CD4-positive, alpha-beta T cell (primary cell): ENCODE measurements around the gene VWA3B. TPM values are rescaled to one million over a fixed set of nuclear protein-coding genes. Genes with fewer than 3 reads are reported as not detected.

Source experiments
- ATAC-seq: fragments of 200-7000 bp; cut with Tn5 transposase; one replicate; pipeline ENCODE4 v1.10.0; 2022; ENCODE audit warnings: mild to moderate bottlenecking; ENCODE audit not compliant: poor library complexity
- CTCF ChIA-PET: fragments of 350-600 bp; sonication (Branson Sonifier 250); formaldehyde crosslinking; loops from one replicate; lab custom pipeline; 2021; ENCODE audit warnings: antibody characterized with exemption, inconsistent platforms; lab: Charles Lee
- POLR2A ChIA-PET: fragments of 350-600 bp; sonication (Branson Sonifier 250); formaldehyde crosslinking; loops from one replicate; lab custom pipeline; 2021; ENCODE audit warnings: antibody characterized with exemption, inconsistent platforms; lab: Charles Lee
- DNase-seq, 14 experiments: peaks; one replicate each; pipeline ENCODE4 v3.0.0-alpha.2; 2013 to 2020; ENCODE audit warnings: mixed read lengths in 2 of 14
- H3K27ac ChIP-seq, 2 donors: one replicate each; pipeline versions ENCODE4 v1.5.1 to v1.7.0; 2013; ENCODE audit warnings: low read length in 2 of 2, low read depth in 1 of 2, mild to moderate bottlenecking in 1 of 2
- H3K27me3 ChIP-seq, 2 experiments: 1 replicate in 1 of 2; 2 replicates in 1 of 2; pipeline versions ENCODE4 v1.6.1 to v1.7.0; 2013; ENCODE audit warnings: low read length in 2 of 2, control low read depth in 1 of 2, mild to moderate bottlenecking in 1 of 2, moderate library complexity in 1 of 2; ENCODE audit not compliant: insufficient read depth in 2 of 2, control insufficient read depth in 1 of 2
- H3K36me3 ChIP-seq: one replicate; pipeline ENCODE4 v1.6.1; 2013; ENCODE audit warnings: low read length, control low read depth; ENCODE audit not compliant: insufficient read depth
- H3K4me1 ChIP-seq: one replicate; pipeline ENCODE4 v1.6.1; 2013; ENCODE audit warnings: low read length, control low read depth; ENCODE audit not compliant: insufficient read depth
- H3K4me3 ChIP-seq: one replicate; pipeline ENCODE4 v1.5.1; 2013; ENCODE audit warnings: mild to moderate bottlenecking, low read length, moderate library complexity
- H3K9me3 ChIP-seq, 2 experiments: 1 replicate in 1 of 2; 2 replicates in 1 of 2; pipeline versions ENCODE4 v1.6.1 to v1.7.0; 2013; ENCODE audit warnings: low read length in 2 of 2, mild to moderate bottlenecking in 2 of 2, control low read depth in 1 of 2, moderate library complexity in 1 of 2; ENCODE audit not compliant: control insufficient read depth in 1 of 2, insufficient read depth in 1 of 2
- H3K27ac Mint-ChIP-seq: one replicate; pipeline ENCODE4 v1.8.0; 2020; ENCODE audit warnings: mixed read lengths
- H3K27me3 Mint-ChIP-seq: one replicate; pipeline ENCODE4 v1.8.0; 2021; ENCODE audit warnings: mixed read lengths
- H3K36me3 Mint-ChIP-seq: one replicate; pipeline ENCODE4 v1.8.0; 2021; ENCODE audit warnings: low read depth, mixed read lengths
- H3K4me1 Mint-ChIP-seq: one replicate; pipeline ENCODE4 v1.8.0; 2021; ENCODE audit warnings: low read depth, mixed read lengths
- H3K4me3 Mint-ChIP-seq: one replicate; pipeline ENCODE4 v1.8.0; 2020; ENCODE audit warnings: mild to moderate bottlenecking, mixed read lengths
- H3K9me3 Mint-ChIP-seq: one replicate; pipeline ENCODE4 v1.8.0; 2020; ENCODE audit warnings: mixed read lengths
- intact Hi-C, 2 experiments: fragments of 100-400 bp; cut with DNase I in 1 of 2; cut with micrococcal nuclease in 1 of 2; formaldehyde crosslinking; loops; one replicate each; pipeline versions ENCODE4 v1.15.1 to v1.9.0; 2023 to 2025; cut with DNase I, micrococcal nuclease
- total RNA-seq, 174 experiments: library from RNA in 2 of 174; stranded (reverse) in 2 of 174; gene quantifications; one replicate each; pipeline ENCODE4 v1.2.3 and lab custom pipeline; 2021 to 2026
- TF ChIP-seq, protein P1 (sequence below): fragments of 200-600 bp; IDR thresholded peaks from one replicate; pipeline ENCODE4 v1.8.0; 2022; ENCODE audit warnings: antibody characterized with exemption, mild to moderate bottlenecking

Gene VWA3B
- total RNA-seq, 2 experiments from 2014 or later: not detected

DNA sequence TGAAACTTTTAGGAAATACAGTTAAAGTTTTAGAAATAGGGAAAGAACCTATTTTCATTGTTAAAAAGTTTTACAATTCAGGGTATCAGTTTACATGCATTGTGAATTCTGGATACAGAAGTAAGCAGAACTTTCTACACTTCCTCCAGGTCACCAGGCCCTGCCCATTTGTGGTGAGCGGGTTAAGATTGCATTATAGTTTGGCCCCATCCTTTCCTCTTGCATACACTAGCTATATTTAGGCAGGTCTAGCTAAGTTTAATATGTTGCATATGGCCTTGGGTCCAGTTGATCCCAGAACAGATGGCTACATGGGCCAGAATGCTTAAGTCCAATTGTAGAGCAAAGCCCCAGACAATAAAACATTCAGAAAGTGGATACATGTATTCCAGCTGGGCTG lies 4.8 kb downstream of the VWA3B start:
- POLR2A ChIA-PET: interaction anchor here (0.6 kb wide), 1 partner anchor 14 kb away, joined by 3 read pairs; no protein-coding TSS in a partner anchor
- H3K9me3 ChIP-seq: peaks cover 0 to 8% of the 10 kb centered on the region in 2 experiments
- H3K4me3 Mint-ChIP-seq: no peak overlapping the region
- H3K27me3 Mint-ChIP-seq: peaks cover 29% of the 10 kb centered on the region
- CTCF ChIA-PET: no interaction called here
- H3K4me3 ChIP-seq: no peak overlapping the region
- H3K27ac ChIP-seq: no peak overlapping the region
- H3K4me1 Mint-ChIP-seq: peaks cover 1% of the 10 kb centered on the region
- peaks cover 16 to 22% of the 10 kb centered on the region in 2 experiments for H3K27me3 ChIP-seq
- H3K4me1 ChIP-seq: peaks cover 9% of the 10 kb centered on the region
- no peaks in the 10 kb centered on the region for H3K36me3 ChIP-seq
- ATAC-seq (no peak), DNase-seq (peak in 2 of 14 experiments; percentile 3 to 13)
- TF ChIP-seq, protein P1, sequence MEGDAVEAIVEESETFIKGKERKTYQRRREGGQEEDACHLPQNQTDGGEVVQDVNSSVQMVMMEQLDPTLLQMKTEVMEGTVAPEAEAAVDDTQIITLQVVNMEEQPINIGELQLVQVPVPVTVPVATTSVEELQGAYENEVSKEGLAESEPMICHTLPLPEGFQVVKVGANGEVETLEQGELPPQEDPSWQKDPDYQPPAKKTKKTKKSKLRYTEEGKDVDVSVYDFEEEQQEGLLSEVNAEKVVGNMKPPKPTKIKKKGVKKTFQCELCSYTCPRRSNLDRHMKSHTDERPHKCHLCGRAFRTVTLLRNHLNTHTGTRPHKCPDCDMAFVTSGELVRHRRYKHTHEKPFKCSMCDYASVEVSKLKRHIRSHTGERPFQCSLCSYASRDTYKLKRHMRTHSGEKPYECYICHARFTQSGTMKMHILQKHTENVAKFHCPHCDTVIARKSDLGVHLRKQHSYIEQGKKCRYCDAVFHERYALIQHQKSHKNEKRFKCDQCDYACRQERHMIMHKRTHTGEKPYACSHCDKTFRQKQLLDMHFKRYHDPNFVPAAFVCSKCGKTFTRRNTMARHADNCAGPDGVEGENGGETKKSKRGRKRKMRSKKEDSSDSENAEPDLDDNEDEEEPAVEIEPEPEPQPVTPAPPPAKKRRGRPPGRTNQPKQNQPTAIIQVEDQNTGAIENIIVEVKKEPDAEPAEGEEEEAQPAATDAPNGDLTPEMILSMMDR: no peak
- H3K27ac Mint-ChIP-seq: no peak overlapping the region
- H3K36me3 Mint-ChIP-seq: no peaks in the 10 kb centered on the region
- H3K9me3 Mint-ChIP-seq: peaks cover 6% of the 10 kb centered on the region
- intact Hi-C loops: no loop called here

DNA sequence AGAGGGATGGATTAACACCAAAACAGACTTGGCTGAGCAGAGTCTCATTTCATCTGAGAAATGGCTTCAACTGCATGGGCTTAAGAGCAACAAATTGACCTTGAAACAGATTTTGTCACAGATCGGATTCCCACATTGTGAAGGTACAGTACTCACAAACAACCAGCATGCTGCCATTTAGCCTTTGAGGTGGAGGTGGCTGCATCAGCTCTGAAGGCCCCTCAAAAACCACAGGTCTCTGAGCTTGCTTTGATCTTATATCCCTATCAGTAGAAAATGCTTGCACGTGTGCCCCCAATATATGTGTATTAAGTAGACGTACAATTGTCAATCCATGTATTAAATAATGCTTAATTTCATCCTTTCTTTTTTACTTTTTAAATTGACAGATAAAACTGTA lies 6.2 kb downstream of the VWA3B start:
- intact Hi-C loops: no loop called here
- H3K27me3 Mint-ChIP-seq: peaks cover 18% of the 10 kb centered on the region
- no peaks in the 10 kb centered on the region for H3K4me1 Mint-ChIP-seq
- no peaks in the 10 kb centered on the region for H3K36me3 Mint-ChIP-seq
- Histone ChIP-seq H3K36me3 (no peaks in the 10 kb centered on the region), H3K4me3 (no peak overlapping the region), H3K4me1 (no peaks in the 10 kb centered on the region), H3K9me3 (no peaks in the 10 kb centered on the region), H3K27ac (no peak overlapping the region), H3K27me3 (peaks cover 4 to 9% of the 10 kb centered on the region in 2 experiments)
- TF ChIP-seq, protein P1: no peak
- H3K4me3 Mint-ChIP-seq: no peak overlapping the region
- POLR2A ChIA-PET: no interaction called here
- peaks cover 12% of the 10 kb centered on the region for H3K9me3 Mint-ChIP-seq
- CTCF ChIA-PET: no interaction called here
- no peak for ATAC-seq
- H3K27ac Mint-ChIP-seq: no peak overlapping the region
- DNase-seq: no peak

DNA sequence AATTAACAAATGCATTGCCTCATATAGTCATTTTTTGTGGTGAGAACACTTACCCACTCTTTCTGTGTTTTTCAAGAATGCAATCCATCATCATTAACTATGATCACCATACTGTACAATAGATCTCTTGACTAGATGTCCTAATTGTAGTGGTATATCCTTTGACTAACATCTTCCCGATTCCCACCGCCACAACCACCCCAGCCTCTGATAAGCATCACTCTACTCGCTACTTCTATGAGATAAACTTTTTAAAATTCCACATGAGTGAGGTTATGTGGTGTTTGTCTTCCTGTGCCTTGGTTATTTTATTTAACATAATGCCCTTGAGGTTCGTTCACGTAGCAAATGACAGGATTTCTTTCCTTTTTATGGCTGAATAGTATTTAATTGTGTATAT lies 6.6 kb downstream of the VWA3B start:
- H3K36me3 Mint-ChIP-seq: no peaks in the 10 kb centered on the region
- TF ChIP-seq, protein P1: no peak
- Histone ChIP-seq H3K4me3 (no peak overlapping the region), H3K36me3 (no peaks in the 10 kb centered on the region), H3K9me3 (no peaks in the 10 kb centered on the region), H3K27ac (no peak overlapping the region), H3K4me1 (no peaks in the 10 kb centered on the region), H3K27me3 (peaks cover under 1 to 6% of the 10 kb centered on the region in 2 experiments)
- peaks cover 13% of the 10 kb centered on the region for H3K27me3 Mint-ChIP-seq
- ATAC-seq (no peak), DNase-seq (no peak)
- ChIA-PET POLR2A (no interaction called here), CTCF (no interaction called here)
- no peak overlapping the region for H3K4me3 Mint-ChIP-seq
- no peak overlapping the region for H3K27ac Mint-ChIP-seq
- peaks cover 12% of the 10 kb centered on the region for H3K9me3 Mint-ChIP-seq
- intact Hi-C loops: no loop called here
- no peaks in the 10 kb centered on the region for H3K4me1 Mint-ChIP-seq
